ENCODE results near the gene PTGFRN. TPM values are rescaled to one million over a fixed set of nuclear protein-coding genes. Genes with fewer than 3 reads are reported as not detected.
"Not testable (repeated sequence)": the region's sequence is repeated elsewhere in the genome, so short reads cannot be mapped to it uniquely, and the experiment has no call there.

Gene PTGFRN
- total and polyA plus RNA-seq, 5 donors, result 100 to 247 (median 157) TPM

GRCh38 chr1:116931016-116931918 lies 21.6 kb downstream of the PTGFRN start:
- no peak overlapping the region for H3K4me3 ChIP-seq (ENCODE audit: low read length)
- peak in 1 of 2 donors; percentile 53 for ATAC-seq
- WGBS, result 64% methylated on average over 7 of the region's 7 CpGs
- H3K9me3 ChIP-seq (ENCODE audit: control insufficient read depth, low read length), result no peaks in the 10 kb centered on the region
- H3K27me3 ChIP-seq (ENCODE audit: control insufficient read depth, insufficient read depth), result no peaks in the 10 kb centered on the region
- H3K27ac ChIP-seq (ENCODE audit: low read length), result no peak overlapping the region
- intact Hi-C loops (cut with DNase I), result no loop called here
- no peak for DNase-seq
- H3K4me1 ChIP-seq (ENCODE audit: control insufficient read depth, insufficient read depth, low read length), result no peaks in the 10 kb centered on the region

DNA sequence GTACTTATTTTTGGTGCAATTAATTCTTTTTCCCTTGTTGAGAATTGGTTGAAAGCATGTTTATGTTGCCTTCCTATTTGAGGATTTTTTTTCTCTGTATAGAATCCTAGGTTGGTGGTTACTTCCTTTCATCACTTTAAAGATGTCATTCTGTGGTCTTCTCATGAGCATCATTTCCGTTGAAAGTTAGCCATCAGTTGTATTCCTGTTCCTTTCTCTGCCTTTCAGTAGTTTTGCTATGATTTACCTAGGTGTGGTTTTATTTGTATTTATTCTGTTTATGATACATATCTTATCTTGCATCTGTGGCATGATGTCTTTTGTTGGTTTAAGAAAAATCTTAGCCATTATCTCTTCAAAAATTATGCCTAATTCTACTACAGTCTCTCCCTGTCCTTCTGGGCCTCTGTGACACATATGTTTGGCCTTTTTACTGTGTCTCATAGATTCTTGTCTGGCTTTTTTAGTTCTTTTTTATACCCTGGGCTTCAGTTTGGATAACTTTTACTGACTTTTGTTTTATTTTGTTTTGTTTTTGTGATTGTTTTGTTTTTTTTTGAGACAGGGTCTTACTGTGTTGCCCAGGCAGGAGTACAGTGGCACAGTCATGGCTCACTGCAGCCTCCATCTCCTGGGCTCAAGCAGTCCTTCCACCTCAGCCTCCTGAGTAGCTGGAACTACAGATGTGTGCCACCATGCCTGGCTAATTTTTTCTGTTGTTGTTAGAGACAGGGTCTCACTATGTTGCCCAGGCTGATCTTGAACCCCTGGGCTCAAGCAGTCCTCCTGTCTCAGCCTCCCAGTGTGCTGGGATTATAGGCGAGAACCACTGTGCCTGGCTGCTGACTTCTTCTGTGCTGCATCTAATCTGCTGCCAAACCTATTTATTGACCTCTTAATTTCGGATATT lies 24.1 kb downstream of the PTGFRN start:
- Histone ChIP-seq H3K4me1 (ENCODE audit: control insufficient read depth, insufficient read depth, low read length) (no peaks in the 10 kb centered on the region), H3K27me3 (ENCODE audit: control insufficient read depth, insufficient read depth) (no peaks in the 10 kb centered on the region), H3K9me3 (ENCODE audit: control insufficient read depth, low read length) (no peaks in the 10 kb centered on the region), H3K4me3 (ENCODE audit: low read length) (no peak overlapping the region), H3K27ac (ENCODE audit: low read length) (no peak overlapping the region)
- 84% methylated on average over 3 of the region's 3 CpGs for WGBS
- intact Hi-C loops (cut with DNase I), result no loop called here
- no peak for DNase-seq
- no peak for ATAC-seq

DNA sequence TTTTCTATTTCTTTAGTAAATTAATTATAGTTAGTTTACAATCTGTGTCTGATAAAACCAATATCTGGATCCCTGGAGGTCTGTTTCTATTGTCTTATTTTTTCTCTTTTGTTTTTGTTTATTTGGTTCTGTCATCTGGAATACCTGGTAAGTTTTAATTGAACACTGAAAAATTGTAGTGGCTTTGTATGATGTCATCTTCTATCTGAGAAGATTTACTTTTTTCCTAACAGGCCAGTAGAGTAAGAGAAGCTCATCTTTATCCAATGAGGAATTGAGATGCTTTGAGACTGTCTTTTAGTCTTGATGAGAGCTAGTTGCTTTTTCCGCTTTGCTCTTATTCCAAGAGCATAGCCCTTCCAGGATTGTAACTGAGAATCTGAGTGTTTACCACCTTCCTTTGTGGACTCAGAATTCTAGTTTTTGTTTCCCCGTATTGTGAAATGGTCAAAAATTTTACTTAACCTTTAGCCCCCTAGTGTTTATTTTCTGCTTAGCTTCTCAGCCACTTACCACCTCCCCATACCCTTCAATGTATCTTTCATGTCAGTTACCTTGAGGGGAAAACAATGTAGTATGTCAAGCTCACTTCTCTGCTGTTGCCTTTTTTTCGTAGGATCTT lies 25.0 kb downstream of the PTGFRN start:
- no peak for ATAC-seq

DNA sequence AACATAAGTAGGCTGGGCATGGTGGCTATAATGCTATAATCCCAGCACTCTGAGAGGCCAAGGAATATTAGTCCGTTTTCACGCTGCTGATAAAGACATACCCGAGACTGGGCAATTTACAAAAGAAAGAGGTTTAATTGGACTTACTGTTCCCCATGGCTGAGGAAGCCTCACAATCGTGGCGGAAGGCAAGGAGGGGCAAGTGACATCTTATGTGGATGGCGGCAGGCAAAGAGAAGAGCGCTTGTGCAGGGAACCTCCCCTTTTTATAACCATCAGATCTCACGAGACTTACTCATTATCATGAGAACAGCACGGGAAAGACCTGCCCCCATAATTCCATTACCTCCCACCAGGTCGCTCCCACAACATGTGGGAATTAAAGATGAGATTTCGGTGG lies 28.5 kb downstream of the PTGFRN start:
- intact Hi-C loops (cut with DNase I), result no loop called here
- no peak for ATAC-seq
- Histone ChIP-seq H3K9me3 (ENCODE audit: control insufficient read depth, low read length) (no peaks in the 10 kb centered on the region), H3K4me1 (ENCODE audit: control insufficient read depth, insufficient read depth, low read length) (peaks cover 4% of the 10 kb centered on the region), H3K4me3 (ENCODE audit: low read length) (no peak overlapping the region), H3K27me3 (ENCODE audit: control insufficient read depth, insufficient read depth) (no peaks in the 10 kb centered on the region), H3K27ac (ENCODE audit: low read length) (no peak overlapping the region)
- 94% methylated on average over 11 of the region's 11 CpGs for WGBS
- no peak for DNase-seq

More for the DNA sequence above, 25.0 kb downstream of the PTGFRN start:
- Histone ChIP-seq H3K27ac (ENCODE audit: low read length) (no peak overlapping the region), H3K27me3 (ENCODE audit: control insufficient read depth, insufficient read depth) (no peaks in the 10 kb centered on the region), H3K4me1 (ENCODE audit: control insufficient read depth, insufficient read depth, low read length) (no peaks in the 10 kb centered on the region), H3K9me3 (ENCODE audit: control insufficient read depth, low read length) (no peaks in the 10 kb centered on the region), H3K4me3 (ENCODE audit: low read length) (no peak overlapping the region)
- no peak for DNase-seq
- WGBS, result 44% methylated on average over 3 of the region's 3 CpGs
- intact Hi-C loops (cut with DNase I), result no loop called here

DNA sequence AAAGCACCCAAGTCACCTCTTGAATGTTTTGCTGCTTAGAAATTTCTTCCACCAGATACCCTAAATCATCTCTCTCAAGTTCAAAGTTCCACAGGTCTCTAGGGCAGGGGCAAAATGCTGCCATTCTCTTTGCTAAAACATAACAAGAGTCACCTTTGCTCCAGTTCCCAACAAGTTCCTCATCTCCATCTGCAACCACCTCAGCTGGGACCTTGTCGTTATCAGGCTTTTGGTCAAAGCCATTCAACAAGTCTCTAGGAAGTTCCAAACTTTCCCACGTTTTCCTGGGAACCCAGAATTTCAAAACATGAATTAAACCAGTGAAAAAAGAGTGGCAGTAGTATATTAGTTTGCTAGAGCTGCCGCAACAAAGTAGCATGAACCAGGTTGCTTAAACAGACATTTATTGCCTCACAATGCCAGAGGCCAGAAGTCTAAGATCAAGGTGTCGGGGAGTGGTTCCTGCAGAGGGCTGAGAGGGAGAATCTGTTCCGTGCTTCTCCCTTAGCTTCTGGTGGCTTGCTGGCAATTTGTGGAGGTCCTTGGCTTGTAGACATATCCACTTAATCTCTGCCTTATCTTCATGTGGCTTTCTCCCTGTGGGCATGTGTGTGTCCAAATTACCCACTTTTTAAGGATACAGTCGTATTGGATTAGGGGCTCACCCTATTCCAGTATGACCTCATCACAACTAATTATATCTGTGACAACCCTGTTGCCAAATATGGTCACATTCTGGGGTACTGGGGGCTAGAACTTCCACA lies 30.2 kb downstream of the PTGFRN start:
- DNase-seq; H3K4me3 ChIP-seq (ENCODE audit: low read length); ATAC-seq; H3K27me3 ChIP-seq (ENCODE audit: control insufficient read depth, insufficient read depth); intact Hi-C loops (cut with DNase I); H3K27ac ChIP-seq (ENCODE audit: low read length); H3K9me3 ChIP-seq (ENCODE audit: control insufficient read depth, low read length); H3K4me1 ChIP-seq (ENCODE audit: control insufficient read depth, insufficient read depth, low read length): not testable (repeated sequence)
- WGBS, result 57% methylated on average over 6 of the region's 6 CpGs

GRCh38 chr1:116940814-116941599 lies 31.3 kb downstream of the PTGFRN start:
- Histone ChIP-seq H3K27me3 (ENCODE audit: control insufficient read depth, insufficient read depth) (no peaks in the 10 kb centered on the region), H3K4me1 (ENCODE audit: control insufficient read depth, insufficient read depth, low read length) (peaks cover 4% of the 10 kb centered on the region), H3K27ac (ENCODE audit: low read length) (no peak overlapping the region), H3K9me3 (ENCODE audit: control insufficient read depth, low read length) (no peaks in the 10 kb centered on the region), H3K4me3 (ENCODE audit: low read length) (no peak overlapping the region)
- ATAC-seq (no peak), DNase-seq (no peak)
- intact Hi-C loops (cut with DNase I), result no loop called here
- WGBS, result 72% methylated on average over 2 of the region's 2 CpGs

GRCh38 chr1:116941670-116942069 lies 32.0 kb downstream of the PTGFRN start:
- no peak for DNase-seq
- Histone ChIP-seq H3K9me3 (ENCODE audit: control insufficient read depth, low read length) (no peaks in the 10 kb centered on the region), H3K27me3 (ENCODE audit: control insufficient read depth, insufficient read depth) (no peaks in the 10 kb centered on the region), H3K27ac (ENCODE audit: low read length) (no peak overlapping the region), H3K4me3 (ENCODE audit: low read length) (no peak overlapping the region), H3K4me1 (ENCODE audit: control insufficient read depth, insufficient read depth, low read length) (peaks cover 4% of the 10 kb centered on the region)
- ATAC-seq, result no peak
- WGBS, result 89% methylated on average over 13 of the region's 13 CpGs
- intact Hi-C loops (cut with DNase I), result no loop called here

DNA sequence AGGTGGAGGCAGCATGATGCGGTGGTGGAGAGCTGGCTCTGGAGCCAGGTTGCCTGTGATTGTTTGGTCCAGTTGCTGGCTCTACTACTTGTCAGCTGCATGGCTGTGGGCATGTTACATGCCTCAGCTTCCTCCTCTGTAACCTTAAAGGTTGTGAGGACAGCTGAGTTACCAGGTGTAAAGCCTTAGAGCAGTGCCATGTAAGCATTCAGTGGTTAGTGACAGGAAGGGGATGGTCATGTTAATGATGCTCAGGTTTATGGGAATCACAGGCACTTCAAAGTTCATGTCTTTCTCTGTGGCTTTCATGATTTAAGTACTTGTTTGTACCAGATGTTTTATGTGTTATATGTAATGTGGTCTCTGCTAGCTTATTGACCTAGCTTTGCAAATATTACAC lies 32.6 kb downstream of the PTGFRN start:
- H3K27ac ChIP-seq (ENCODE audit: low read length), result no peak overlapping the region
- WGBS, result 95% methylated on average over 1 of the region's 1 CpG
- no peaks in the 10 kb centered on the region for H3K9me3 ChIP-seq (ENCODE audit: control insufficient read depth, low read length)
- H3K4me3 ChIP-seq (ENCODE audit: low read length), result no peak overlapping the region
- no peak for ATAC-seq
- DNase-seq, result no peak
- intact Hi-C loops (cut with DNase I), result no loop called here
- no peaks in the 10 kb centered on the region for H3K27me3 ChIP-seq (ENCODE audit: control insufficient read depth, insufficient read depth)
- peaks cover 4% of the 10 kb centered on the region for H3K4me1 ChIP-seq (ENCODE audit: control insufficient read depth, insufficient read depth, low read length)

GRCh38 chr1:116943438-116943837 lies 33.7 kb downstream of the PTGFRN start:
- 90% methylated on average over 1 of the region's 1 CpG for WGBS
- H3K27me3 ChIP-seq (ENCODE audit: control insufficient read depth, insufficient read depth), result no peaks in the 10 kb centered on the region
- intact Hi-C loops (cut with DNase I), result no loop called here

GRCh38 chr1:116944613-116945012 lies 34.9 kb downstream of the PTGFRN start:
- H3K9me3 ChIP-seq (ENCODE audit: control insufficient read depth, low read length), result no peaks in the 10 kb centered on the region
- intact Hi-C loops (cut with DNase I), result no loop called here
- peaks cover 4% of the 10 kb centered on the region for H3K4me1 ChIP-seq (ENCODE audit: control insufficient read depth, insufficient read depth, low read length)
- H3K27me3 ChIP-seq (ENCODE audit: control insufficient read depth, insufficient read depth), result no peaks in the 10 kb centered on the region
- ATAC-seq (peak; percentile 10 to 28), DNase-seq (no peak)
- H3K27ac ChIP-seq (ENCODE audit: low read length), result no peak overlapping the region
- WGBS, result 94% methylated on average over 42 of the region's 42 CpGs
- no peak overlapping the region for H3K4me3 ChIP-seq (ENCODE audit: low read length)

More at GRCh38 chr1:116943438-116943837, 33.7 kb downstream of the PTGFRN start:
- ATAC-seq, result no peak
- H3K4me1 ChIP-seq (ENCODE audit: control insufficient read depth, insufficient read depth, low read length), result peaks cover 4% of the 10 kb centered on the region
- H3K27ac ChIP-seq (ENCODE audit: low read length), result no peak overlapping the region
- no peak overlapping the region for H3K4me3 ChIP-seq (ENCODE audit: low read length)
- H3K9me3 ChIP-seq (ENCODE audit: control insufficient read depth, low read length), result no peaks in the 10 kb centered on the region
- DNase-seq, result no peak
